Heart left ventricle (tissue), 16 donors: ENCODE data around the gene FTO. TPM values are rescaled to one million over a fixed set of nuclear protein-coding genes. Genes with fewer than 3 reads are reported as not detected.

ENCODE experiments used
- ATAC-seq, 4 donors: fragments of 200-7000 bp; cut with Tn5 transposase; one replicate each; pipeline ENCODE4 v1.9.1; 2020 to 2022; ENCODE audit warnings: moderate library complexity in 4 of 4, mild to moderate bottlenecking in 3 of 4, moderate number of reproducible peaks in 1 of 4
- DNase-seq, 5 donors: peaks; one replicate each; pipeline ENCODE4 v3.0.0-alpha.2; 2020
- H3K27ac ChIP-seq, 12 donors: fragments of 200-600 bp; sonication (generic) in 4 of 12; one replicate each; pipeline versions ENCODE4 v1.5.0 to v1.8.0; 2016 to 2022; ENCODE audit warnings: mild to moderate bottlenecking in 2 of 12
- H3K27me3 ChIP-seq, 9 donors: fragments of 200-600 bp; sonication (generic) in 2 of 9; one replicate each; pipeline versions ENCODE4 v1.5.1 to v1.8.0; 2016 to 2022; ENCODE audit warnings: mild to moderate bottlenecking in 3 of 9
- H3K36me3 ChIP-seq, 9 donors: fragments of 200-600 bp; sonication (generic) in 2 of 9; one replicate each; pipeline versions ENCODE4 v1.5.0 to v1.8.0; 2018 to 2022; ENCODE audit warnings: mild to moderate bottlenecking in 2 of 9
- H3K4me1 ChIP-seq, 12 donors: fragments of 200-600 bp; sonication (generic) in 4 of 12; one replicate each; pipeline versions ENCODE4 v1.5.0 to v1.8.0; 2016 to 2022; ENCODE audit warnings: mild to moderate bottlenecking in 3 of 12
- H3K4me3 ChIP-seq, 12 donors: fragments of 200-600 bp; sonication (generic) in 4 of 12; one replicate each; pipeline versions ENCODE4 v1.5.0 to v1.8.0; 2017 to 2022; ENCODE audit warnings: mild to moderate bottlenecking in 9 of 12, moderate library complexity in 4 of 12
- H3K9me3 ChIP-seq, 12 donors: fragments of 200-600 bp; sonication (generic) in 4 of 12; one replicate each; pipeline versions ENCODE4 v1.5.0 to v1.8.0; 2016 to 2022; ENCODE audit warnings: mild to moderate bottlenecking in 1 of 12
- POLR2A ChIP-seq, 2 donors: fragments of 450-650 bp; IDR thresholded peaks; one replicate each; pipeline ENCODE4 v1.6.1; 2017; ENCODE audit warnings: antibody characterized with exemption in 2 of 2, mild to moderate bottlenecking in 2 of 2, moderate library complexity in 2 of 2
- WGBS, 4 donors: extraction: QIAGEN DNeasy Blood & Tissue Kit in 2 of 4; methylation state at CpG; one replicate each; pipeline versions ENCODE4 v1.1.5 to v1.1.7; 2013 to 2018; 5-methylcytosine and 5-hydroxymethylcytosine counted together
- intact Hi-C, 10 donors: fragments of 100-400 bp; cut with DNase I; formaldehyde crosslinking; loops; one replicate each; pipeline versions ENCODE4 v1.11.1 to v1.14.2; 2022
- polyA plus RNA-seq, 2 donors: library from polyadenylated mRNA; stranded (reverse); fragments of 200-250 nt; gene quantifications; one replicate each; pipeline ENCODE4 v1.2.3, GENCODE V29; 2013
- total RNA-seq, 9 donors: library from RNA; depleted of rRNA in 2 of 9; stranded (reverse); fragments of >200 nt in 2 of 9; fragmentation: NEBNext Ultra II Directional in 3 of 9; extraction: Animal tissue kit (Norgen Biotek cat#: 25700) in 3 of 9; gene quantifications; one replicate each; pipeline versions ENCODE4 v1.1.0 to v1.2.4, GENCODE V29; 2016 to 2023
- TF ChIP-seq, protein P1 (sequence below), 12 donors: fragments of 200-600 bp; sonication (generic) in 4 of 12; IDR thresholded peaks; one replicate each; pipeline versions ENCODE4 v1.5.0 to v1.8.0; 2018 to 2022; ENCODE audit warnings: antibody characterized with exemption in 12 of 12, mild to moderate bottlenecking in 5 of 12
- donor health status: ischemic (EF 13 %, LVEDD 7.1; RV severe dilation, severe dysfunction).
- donor health status: healthy with polysubstance abuse.
- donor health status: DM: no; HTN: yes; CAD: no.
- donor health status: DM: no; HTN: no; CAD: no.
- donor health status: ischemic (EF 25% LVEDD 6.9; RV normal size, moderate dysfunction).
- donor health status: ischemic (EF 25% LVEDD 5.7; RV mildly dilated, moderate dysfunction).
- donor health status: healthy.
- donor health status: DM: yes; HTN: yes; CAD: no.
- donor health status: ischemic (EF 35%, LVEDD 5.7; RV mildly dilated, moderate dysfunction).
- donor health status: nonischemic (EF 11% LVEDD 7.7; RV severe dilation, severe dysfunction).
- donor health status: DM: yes; HTN: yes; CAD: no.
- donor health status: PGD.
- donor health status: ischemic (EF 29% LVEDD 5.4; RV normal size, mild dysfunction).
- donor health status: nonischemic (EF 23%, LVEDD 6.1; RV moderate dilation, normal function).

Gene FTO
- total and polyA plus RNA-seq, 11 donors, result 11.8 to 105 (median 86.8) TPM

DNA sequence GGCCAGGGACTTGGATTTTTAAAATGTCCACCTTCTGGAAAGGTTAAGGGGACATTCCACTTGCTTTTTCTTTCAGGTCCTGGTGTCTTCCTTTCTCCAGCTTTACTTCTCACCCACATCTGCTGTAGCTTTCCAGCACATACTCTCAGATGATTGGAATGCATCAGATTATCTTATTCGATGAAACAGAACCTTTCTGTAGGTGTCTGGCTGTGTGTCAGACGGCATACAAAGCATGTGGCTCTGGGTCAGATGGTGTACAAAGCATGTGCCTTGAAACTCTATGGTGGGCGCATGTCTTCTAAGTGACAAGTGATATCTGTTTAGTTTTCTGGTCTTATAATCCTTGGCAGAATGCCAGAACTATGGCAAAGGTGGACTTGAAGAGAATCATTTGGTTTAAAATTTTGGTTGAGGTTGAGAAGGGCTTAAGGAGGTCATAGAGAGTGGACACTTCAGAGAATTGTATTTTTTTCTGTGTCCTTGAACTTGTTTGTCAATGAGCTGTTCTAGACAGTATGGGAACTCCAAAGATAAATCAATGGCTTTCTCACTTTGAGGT lies 125.3 kb downstream of the FTO start:
- H3K27me3 ChIP-seq, result no peaks in the 10 kb centered on the region
- no peak for ATAC-seq
- no peak for DNase-seq
- TF ChIP-seq POLR2A (IDR thresholded peaks at IDR 0.05), result no peak
- TF ChIP-seq, protein P1, sequence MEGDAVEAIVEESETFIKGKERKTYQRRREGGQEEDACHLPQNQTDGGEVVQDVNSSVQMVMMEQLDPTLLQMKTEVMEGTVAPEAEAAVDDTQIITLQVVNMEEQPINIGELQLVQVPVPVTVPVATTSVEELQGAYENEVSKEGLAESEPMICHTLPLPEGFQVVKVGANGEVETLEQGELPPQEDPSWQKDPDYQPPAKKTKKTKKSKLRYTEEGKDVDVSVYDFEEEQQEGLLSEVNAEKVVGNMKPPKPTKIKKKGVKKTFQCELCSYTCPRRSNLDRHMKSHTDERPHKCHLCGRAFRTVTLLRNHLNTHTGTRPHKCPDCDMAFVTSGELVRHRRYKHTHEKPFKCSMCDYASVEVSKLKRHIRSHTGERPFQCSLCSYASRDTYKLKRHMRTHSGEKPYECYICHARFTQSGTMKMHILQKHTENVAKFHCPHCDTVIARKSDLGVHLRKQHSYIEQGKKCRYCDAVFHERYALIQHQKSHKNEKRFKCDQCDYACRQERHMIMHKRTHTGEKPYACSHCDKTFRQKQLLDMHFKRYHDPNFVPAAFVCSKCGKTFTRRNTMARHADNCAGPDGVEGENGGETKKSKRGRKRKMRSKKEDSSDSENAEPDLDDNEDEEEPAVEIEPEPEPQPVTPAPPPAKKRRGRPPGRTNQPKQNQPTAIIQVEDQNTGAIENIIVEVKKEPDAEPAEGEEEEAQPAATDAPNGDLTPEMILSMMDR (IDR thresholded peaks at IDR 0.05), result no peak
- H3K27ac ChIP-seq, result no peak overlapping the region
- intact Hi-C loops, result no loop called here
- H3K4me1 ChIP-seq, result peaks cover 0 to 21% (median 5%) of the 10 kb centered on the region in 12 donors
- no peak overlapping the region for H3K4me3 ChIP-seq
- WGBS, 4 donors, result 55 to 69% (median 64%) methylated on average over 3 of the region's 3 CpGs
- peaks cover 0 to 5% (median 0%) of the 10 kb centered on the region in 12 donors for H3K9me3 ChIP-seq
- peaks cover 0 to 19% (median 9%) of the 10 kb centered on the region in 9 donors for H3K36me3 ChIP-seq

DNA sequence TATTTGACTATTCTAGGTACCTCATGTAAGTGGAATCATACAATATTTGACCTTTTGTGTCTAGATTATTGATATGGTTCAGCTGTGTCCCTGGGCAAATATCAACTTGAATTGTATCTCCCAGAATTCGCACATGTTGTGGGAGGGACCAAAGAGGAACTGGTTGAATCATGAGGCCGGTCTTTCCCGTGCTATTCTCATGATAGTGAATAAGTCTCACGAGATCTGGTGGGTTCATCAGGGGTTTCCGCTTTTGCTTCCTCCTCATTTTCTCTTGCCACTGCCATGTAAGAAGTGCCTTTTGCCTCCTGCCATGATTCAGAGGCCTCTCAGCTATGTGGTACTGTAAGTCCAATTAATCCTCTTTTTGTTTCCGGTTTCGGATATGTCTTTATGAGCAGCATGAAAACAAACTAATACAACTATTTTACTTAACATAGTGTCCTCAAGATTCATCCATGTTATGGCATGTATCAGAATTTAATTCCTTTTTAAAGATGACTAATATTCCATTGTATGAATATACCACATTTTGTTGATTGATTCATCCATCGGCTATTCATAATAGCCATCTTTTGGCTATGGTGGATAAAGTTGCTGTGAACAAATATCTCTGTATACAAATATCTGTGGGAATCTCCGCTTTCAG lies 129.1 kb downstream of the FTO start:
- Histone ChIP-seq H3K27me3 (no peaks in the 10 kb centered on the region), H3K36me3 (peaks cover 0 to 6% (median 0%) of the 10 kb centered on the region in 9 donors), H3K27ac (no peak overlapping the region), H3K9me3 (peaks cover 0 to 5% (median 0%) of the 10 kb centered on the region in 12 donors), H3K4me1 (peaks cover 0 to 13% (median 1%) of the 10 kb centered on the region in 12 donors), H3K4me3 (no peak overlapping the region)
- WGBS, 4 donors, result 95 to 98% (median 97%) methylated on average over 9 of the region's 9 CpGs
- intact Hi-C loops, result no loop called here
- ATAC-seq (no peak), DNase-seq (no peak)
- TF ChIP-seq POLR2A (IDR thresholded peaks at IDR 0.05), result no peak
- TF ChIP-seq, protein P1 (IDR thresholded peaks at IDR 0.05), result no peak

DNA sequence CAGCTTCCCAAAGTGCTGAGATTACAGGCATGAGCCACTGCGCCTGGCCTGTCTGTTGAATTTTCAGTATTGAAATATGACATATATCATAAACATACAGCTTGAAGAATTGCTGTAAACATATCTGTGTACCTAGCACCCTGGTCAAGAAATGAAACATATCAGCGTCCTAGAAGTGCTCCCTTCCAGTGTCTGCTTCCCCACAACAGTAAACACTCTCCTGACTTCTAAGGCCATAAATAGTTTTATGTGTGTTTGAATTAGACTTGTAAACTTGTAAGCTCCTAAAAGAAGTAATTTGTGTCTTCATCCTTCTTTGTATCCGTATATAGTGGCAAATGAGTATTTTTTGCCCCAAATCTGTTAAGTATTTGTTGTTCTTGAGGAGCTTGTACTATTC lies 132.2 kb downstream of the FTO start:
- intact Hi-C loops, result no loop called here
- peaks cover 0 to 7% (median 0%) of the 10 kb centered on the region in 9 donors for H3K36me3 ChIP-seq
- peaks cover 0 to 5% (median 0%) of the 10 kb centered on the region in 12 donors for H3K9me3 ChIP-seq
- WGBS, 4 donors, result 93 to 99% (median 98%) methylated on average over 3 of the region's 3 CpGs
- no peak overlapping the region for H3K4me3 ChIP-seq
- H3K27me3 ChIP-seq, result no peaks in the 10 kb centered on the region
- DNase-seq (no peak), ATAC-seq (no peak)
- H3K27ac ChIP-seq, result no peak overlapping the region
- no peak for TF ChIP-seq POLR2A (IDR thresholded peaks at IDR 0.05)
- TF ChIP-seq, protein P1 (IDR thresholded peaks at IDR 0.05), result no peak
- H3K4me1 ChIP-seq, result peaks cover 0 to 4% (median 0%) of the 10 kb centered on the region in 12 donors

DNA sequence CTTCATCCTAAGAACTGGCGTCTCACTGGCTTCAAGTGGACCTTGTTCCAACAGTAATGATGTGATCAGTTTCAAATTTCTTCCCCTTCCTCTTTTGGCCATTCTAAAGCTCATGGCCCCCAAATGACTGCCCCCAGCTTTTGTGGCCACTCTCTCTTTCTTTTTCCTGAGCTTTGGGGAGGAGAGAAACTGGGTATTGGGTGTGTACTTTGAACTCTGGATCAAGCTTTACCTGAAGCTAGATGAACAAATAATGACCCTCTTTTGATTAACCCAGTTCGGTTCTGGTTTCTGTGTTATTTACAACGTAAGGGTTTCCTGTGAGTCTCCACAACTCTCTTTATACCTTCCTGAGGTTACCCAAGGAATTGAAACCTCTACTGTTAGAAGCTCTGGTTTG lies 132.7 kb downstream of the FTO start:
- Histone ChIP-seq H3K9me3 (peaks cover 0 to 5% (median 0%) of the 10 kb centered on the region in 12 donors), H3K27ac (no peak overlapping the region), H3K4me1 (peaks cover 0 to 4% (median 0%) of the 10 kb centered on the region in 12 donors), H3K4me3 (no peak overlapping the region), H3K27me3 (no peaks in the 10 kb centered on the region), H3K36me3 (peaks cover 0 to 7% (median 0%) of the 10 kb centered on the region in 9 donors)
- no peak for TF ChIP-seq POLR2A (IDR thresholded peaks at IDR 0.05)
- TF ChIP-seq, protein P1 (IDR thresholded peaks at IDR 0.05), result no peak
- ATAC-seq, result no peak
- 90 to 96% (median 91%) methylated on average over 3 of the region's 3 CpGs for WGBS, 4 donors
- intact Hi-C loops, result no loop called here
- no peak for DNase-seq
